COR-L47 (cell line): Measurements from ENCODE around the gene GYS1.

Source experiments
- DNase-seq: peaks from one replicate; lab custom pipeline; 2025; lab: John Stamatoyannopoulos, UW

The GYS1 gene

GRCh38 chr19:49017666-49018351 is 24.7 kb upstream of the GYS1 start:
- peak; percentile 35 for DNase-seq

- DNase-seq: no peak
Observed at GRCh38 chr19:49017041-49017665, 24.0 kb upstream of the GYS1 start, which contains the start of gene LHB. Gene LHB, minus strand, starts transcription at chr19:49017091. Its CDS starts 10 bp downstream, at chr19:49017081.

- DNase-seq: no peak
Observed at GRCh38 chr19:49016067-49016839, 23.1 kb upstream of the GYS1 start.

GRCh38 chr19:49014870-49015255 is 21.8 kb upstream of the GYS1 start:
- DNase-seq: no peak

GRCh38 chr19:49014123-49014869 is 21.2 kb upstream of the GYS1 start:
- no peak for DNase-seq

GRCh38 chr19:49011194-49011593 is 18.1 kb upstream of the GYS1 start:
- no peak for DNase-seq

- no peak for DNase-seq
Observed at GRCh38 chr19:49010453-49010852, 17.3 kb upstream of the GYS1 start.

GRCh38 chr19:49009828-49010227 is 16.7 kb upstream of the GYS1 start:
- DNase-seq: no peak

- no peak for DNase-seq
Observed at GRCh38 chr19:49006905-49007304, 13.8 kb upstream of the GYS1 start.

- no peak for DNase-seq
Observed at GRCh38 chr19:49004964-49005614, 12.0 kb upstream of the GYS1 start.

- DNase-seq: no peak
Observed at GRCh38 chr19:49004133-49004532, 11.0 kb upstream of the GYS1 start.

- DNase-seq: no peak
Observed at GRCh38 chr19:48999481-49000325, 6.6 kb upstream of the GYS1 start.

GRCh38 chr19:48997972-48998371 is 4.9 kb upstream of the GYS1 start:
- no peak for DNase-seq

- DNase-seq: no peak
Observed at GRCh38 chr19:48994035-48994386, 902 bp upstream of the GYS1 start.

GRCh38 chr19:48992581-48993174 is 431 bp downstream of the GYS1 start:
- no peak for DNase-seq

GRCh38 chr19:48991873-48992580 is 1.1 kb downstream of the GYS1 start:
- no peak for DNase-seq

- DNase-seq: no peak
Observed at GRCh38 chr19:48991011-48991609, 2.0 kb downstream of the GYS1 start.

- no peak for DNase-seq
Observed at GRCh38 chr19:48990400-48990799, 2.7 kb downstream of the GYS1 start.

GRCh38 chr19:48989701-48990291 is 3.3 kb downstream of the GYS1 start:
- DNase-seq: no peak
